AG04450 (cell line): Measurements from ENCODE around the gene EDDM13. TPM values are rescaled to one million over a fixed set of nuclear protein-coding genes. Genes with fewer than 3 reads are reported as not detected.

Experiments
- CTCF ChIA-PET: fragments of 300-600, 350-600 bp; formaldehyde crosslinking; extraction: SDS; loops from one replicate; lab custom pipeline; 2022; ENCODE audit warnings: antibody characterized with exemption, inconsistent platforms; lab: Charles Lee
- POLR2A ChIA-PET: fragments of 350-600 bp; formaldehyde crosslinking; extraction: SDS; loops from one replicate; lab custom pipeline; 2021; ENCODE audit warnings: antibody characterized with exemption, inconsistent platforms; lab: Yijun Ruan, JAX
- DNase-seq: peaks from one replicate; pipeline ENCODE4 v3.0.0-alpha.2; 2011; ENCODE audit warnings: low read depth, low spot score
- H3K27ac ChIP-seq: one replicate; pipeline ENCODE4 v1.5.1; 2012; ENCODE audit warnings: low read depth, low read length, control low read depth
- H3K27me3 ChIP-seq: one replicate; pipeline ENCODE4 v1.6.0; 2012; ENCODE audit warnings: low read length; ENCODE audit not compliant: control insufficient read depth, insufficient read depth
- H3K4me3 ChIP-seq: 2 replicates; pipeline ENCODE4 v1.5.1; 2011; ENCODE audit warnings: mild to moderate bottlenecking, low read depth, low read length, control low read depth
- H3K9me3 ChIP-seq: 2 replicates; pipeline ENCODE4 v1.5.1; 2012; ENCODE audit warnings: low read length; ENCODE audit not compliant: control insufficient read depth, insufficient read depth
- CTCF ChIP-seq: IDR thresholded peaks from 2 replicates; pipeline ENCODE4 v1.5.1; 2011; ENCODE audit warnings: low read depth, low read length, control low read depth, inconsistent platforms
- polyA plus RNA-seq: library from polyadenylated mRNA; depleted of rRNA; stranded (reverse); fragments of >200 nt; gene quantifications from 2 replicates; pipeline ENCODE4 v1.2.3, GENCODE V29; 2011

Gene EDDM13
- polyA plus RNA-seq, 1 experiment: not detected

GRCh38 chr19:56347163-56347778, 74.7 kb downstream of the EDDM13 start:
- no peak overlapping the region for H3K27ac ChIP-seq
- CTCF ChIA-PET: interaction anchor here (0.8 to 3.3 kb wide), 6 partner anchors 12 to 271 kb away, joined by 3 to 41 read pairs (median 8); no protein-coding TSS in a partner anchor
- no peak overlapping the region for H3K4me3 ChIP-seq
- peaks cover 3% of the 10 kb centered on the region for H3K9me3 ChIP-seq
- no peak for DNase-seq
- H3K27me3 ChIP-seq: no peaks in the 10 kb centered on the region
- TF ChIP-seq CTCF: no peak
- POLR2A ChIA-PET: no interaction called here

- H3K4me3 ChIP-seq: no peak overlapping the region
- POLR2A ChIA-PET: no interaction called here
Measured at GRCh38 chr19:56348289-56348877, 75.8 kb downstream of the EDDM13 start.

GRCh38 chr19:56350416-56351045, 78.0 kb downstream of the EDDM13 start:
- Histone ChIP-seq H3K27ac (no peak overlapping the region), H3K27me3 (no peaks in the 10 kb centered on the region), H3K4me3 (no peak overlapping the region), H3K9me3 (no peaks in the 10 kb centered on the region; the same call in 1 of the 2 replicates)
- ChIA-PET CTCF (interaction anchor here (0.6 to 5.4 kb wide), 9 partner anchors 15 to 841 kb away, joined by 3 to 41 read pairs (median 7); no protein-coding TSS in a partner anchor), POLR2A (no interaction called here)
- DNase-seq: peak; percentile 3
- peak; percentile 93 for TF ChIP-seq CTCF

More at GRCh38 chr19:56348289-56348877, 75.8 kb downstream of the EDDM13 start:
- H3K27ac ChIP-seq: no peak overlapping the region
- peaks cover 2% of the 10 kb centered on the region for H3K9me3 ChIP-seq
- CTCF ChIA-PET: interaction anchor here (0.7 to 5.4 kb wide), 16 partner anchors 9 to 272 kb away, joined by 3 to 41 read pairs (median 4); no protein-coding TSS in a partner anchor
- TF ChIP-seq CTCF: peak; percentile 27; the same call in 1 of the 2 replicates
- no peaks in the 10 kb centered on the region for H3K27me3 ChIP-seq
- DNase-seq: no peak

- DNase-seq: no peak
- CTCF ChIA-PET: interaction anchor here (0.6 to 5.4 kb wide), 6 partner anchors 15 to 285 kb away, joined by 3 to 36 read pairs (median 6); no protein-coding TSS in a partner anchor
- H3K27me3 ChIP-seq: no peaks in the 10 kb centered on the region
- H3K27ac ChIP-seq: no peak overlapping the region
- no peak for TF ChIP-seq CTCF
- POLR2A ChIA-PET: no interaction called here
- H3K9me3 ChIP-seq: no peaks in the 10 kb centered on the region; the same call in 1 of the 2 replicates
- H3K4me3 ChIP-seq: no peak overlapping the region
Measured at GRCh38 chr19:56351208-56351607, 78.7 kb downstream of the EDDM13 start.

GRCh38 chr19:56355517-56355916, 83.0 kb downstream of the EDDM13 start:
- CTCF ChIA-PET: interaction anchor here (1.5 kb wide), 1 partner anchor 102 kb away, joined by 4 read pairs; no protein-coding TSS in a partner anchor
- H3K9me3 ChIP-seq: no peaks in the 10 kb centered on the region; the same call in 1 of the 2 replicates
- POLR2A ChIA-PET: no interaction called here
- no peak overlapping the region for H3K4me3 ChIP-seq
- H3K27me3 ChIP-seq: no peaks in the 10 kb centered on the region
- no peak overlapping the region for H3K27ac ChIP-seq
- no peak for DNase-seq
- no peak for TF ChIP-seq CTCF
